ENCODE measurements around the gene TMEM44.
A peak's percentile ranks its signal among the peaks of the same experiment; 100 is the strongest.

TMEM44 gene

DNA sequence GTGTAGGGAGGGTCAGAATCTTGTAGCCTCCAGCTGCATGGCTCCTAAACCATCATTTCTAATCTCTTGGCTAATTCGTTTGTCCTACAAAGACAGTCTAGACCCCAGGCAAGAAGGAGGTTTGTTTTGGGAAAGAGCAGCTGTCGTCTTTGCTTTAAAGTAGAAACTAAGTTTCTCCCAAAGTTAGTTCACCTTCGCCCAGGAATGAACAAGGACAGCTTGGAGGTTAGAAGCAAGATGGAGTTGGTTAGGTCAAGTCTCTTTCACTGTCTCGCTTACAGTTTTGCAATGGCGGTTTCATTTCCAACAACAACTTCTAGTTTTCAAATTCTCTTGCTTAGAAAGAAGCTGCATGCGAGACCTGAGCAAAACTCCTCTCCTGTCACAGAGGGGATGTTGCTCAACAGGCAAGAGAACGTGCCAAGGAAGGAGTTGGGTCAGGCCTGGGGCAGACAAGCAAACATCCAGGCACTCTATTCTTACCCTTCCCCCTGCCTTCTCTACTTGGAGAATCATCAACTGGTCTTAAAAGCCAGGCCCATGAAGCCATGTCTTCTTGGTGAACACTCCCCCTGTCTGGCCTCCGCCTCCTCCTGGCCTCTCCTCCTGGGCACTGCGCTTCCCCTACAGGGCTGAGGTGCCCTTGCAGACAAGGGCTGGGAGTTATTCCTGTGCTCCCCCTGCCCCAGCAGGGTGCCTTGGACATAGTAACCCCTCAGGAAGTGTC, 57.6 kb downstream of the TMEM44 start:
- DNase-seq, result peak; percentile 66

DNA sequence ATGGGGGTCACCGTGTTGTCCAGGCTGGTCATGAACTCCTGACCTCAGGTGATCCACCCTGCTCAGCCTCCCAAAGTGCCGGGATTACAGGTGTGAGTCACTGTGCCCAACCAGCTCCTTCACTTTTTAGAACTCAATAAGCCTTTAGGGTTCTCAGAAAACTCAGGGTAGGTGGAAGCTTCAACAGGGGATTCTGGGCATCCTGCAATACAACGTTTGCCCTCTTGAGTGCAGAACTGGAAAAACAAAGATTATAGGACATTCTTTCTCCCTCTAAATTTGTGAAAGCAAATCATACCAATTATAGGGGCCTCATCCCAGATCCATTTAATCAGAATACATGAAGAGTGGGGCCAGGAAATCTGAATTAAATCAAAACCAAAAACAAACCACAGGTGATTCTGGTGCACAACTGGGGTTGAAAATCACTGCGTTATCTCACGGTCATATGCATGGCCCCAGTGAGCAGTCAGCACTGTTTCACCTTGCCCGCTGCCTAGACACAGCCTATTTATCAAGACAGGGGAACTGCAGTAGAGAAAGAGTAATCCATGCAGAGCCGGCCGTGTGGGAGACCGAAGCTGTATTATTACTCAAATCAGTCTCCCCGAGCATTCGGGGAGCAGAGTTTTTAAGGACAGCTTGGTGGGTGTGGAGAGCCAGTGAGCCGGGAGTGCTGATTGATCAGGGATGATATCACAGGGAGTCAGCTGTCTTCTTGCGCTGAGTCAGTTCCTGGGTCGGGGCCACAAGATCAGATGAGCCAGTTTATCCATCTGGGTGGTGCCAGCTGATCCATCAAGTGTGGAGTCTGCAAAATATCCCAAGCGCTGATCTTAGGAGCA, 58.4 kb downstream of the TMEM44 start:
- peak; percentile 79 for DNase-seq

DNA sequence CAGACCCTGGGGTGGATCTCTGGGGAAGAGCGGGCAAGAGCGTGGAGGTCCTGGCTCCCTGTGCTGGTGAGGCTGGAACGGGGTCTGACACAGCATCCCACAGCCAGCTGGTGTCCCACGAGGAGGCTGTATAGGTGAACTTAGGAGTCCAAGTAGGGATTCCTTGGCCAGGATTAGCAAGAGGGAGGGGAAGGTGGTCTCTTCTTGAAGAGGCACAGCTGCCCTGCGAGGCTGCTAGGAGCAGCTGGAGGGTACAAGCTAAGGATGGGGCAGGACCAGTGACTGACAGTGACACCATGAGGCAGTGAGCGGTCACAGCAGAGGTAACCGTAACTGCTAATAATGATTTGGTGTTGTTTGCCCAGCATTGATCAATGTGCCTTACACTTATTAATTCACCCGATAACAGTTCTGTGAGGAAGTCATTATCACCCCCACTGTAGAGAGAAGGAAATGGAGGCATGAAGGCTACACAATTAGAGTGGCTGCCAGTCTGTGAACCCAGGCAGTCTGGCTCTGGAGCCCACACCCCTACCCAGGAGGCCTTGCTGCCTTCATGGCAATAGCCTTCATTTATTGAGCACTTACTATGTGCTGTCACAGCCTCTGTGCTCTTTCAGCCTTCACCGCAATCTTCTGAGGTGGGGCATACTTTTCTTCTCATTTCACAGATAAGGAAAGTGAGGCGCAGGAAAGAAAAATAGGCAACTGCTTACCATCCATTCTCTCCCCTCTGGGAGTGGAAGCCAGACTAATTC, 59.4 kb downstream of the TMEM44 start:
- DNase-seq, result peak; percentile 55

DNA sequence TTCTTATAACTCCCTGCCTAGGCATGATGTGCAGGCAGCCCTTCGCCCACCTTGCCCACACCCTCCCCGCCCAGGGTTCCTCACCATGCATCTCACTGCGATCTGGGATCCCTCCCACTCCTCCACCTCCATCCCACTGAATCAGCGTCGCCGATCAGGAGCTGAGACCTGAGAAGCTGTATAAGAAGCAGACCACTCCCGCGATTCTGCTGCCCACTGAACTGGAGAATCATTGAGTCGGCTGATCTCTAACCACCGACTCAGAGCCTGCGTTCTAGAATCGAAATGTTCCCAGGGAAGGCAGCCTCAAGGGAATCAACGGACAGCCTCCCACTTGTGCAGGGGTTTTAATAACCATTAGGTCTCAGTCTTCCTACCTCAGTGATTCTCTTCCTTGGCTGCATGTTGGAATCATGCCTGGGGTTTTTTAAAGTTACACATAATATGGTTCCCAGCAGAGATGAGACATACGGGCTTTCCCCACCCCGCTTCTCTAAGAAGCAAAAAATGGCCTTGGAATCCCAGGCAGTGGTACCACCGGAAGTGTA, 60.2 kb downstream of the TMEM44 start:
- no peak for DNase-seq

DNA sequence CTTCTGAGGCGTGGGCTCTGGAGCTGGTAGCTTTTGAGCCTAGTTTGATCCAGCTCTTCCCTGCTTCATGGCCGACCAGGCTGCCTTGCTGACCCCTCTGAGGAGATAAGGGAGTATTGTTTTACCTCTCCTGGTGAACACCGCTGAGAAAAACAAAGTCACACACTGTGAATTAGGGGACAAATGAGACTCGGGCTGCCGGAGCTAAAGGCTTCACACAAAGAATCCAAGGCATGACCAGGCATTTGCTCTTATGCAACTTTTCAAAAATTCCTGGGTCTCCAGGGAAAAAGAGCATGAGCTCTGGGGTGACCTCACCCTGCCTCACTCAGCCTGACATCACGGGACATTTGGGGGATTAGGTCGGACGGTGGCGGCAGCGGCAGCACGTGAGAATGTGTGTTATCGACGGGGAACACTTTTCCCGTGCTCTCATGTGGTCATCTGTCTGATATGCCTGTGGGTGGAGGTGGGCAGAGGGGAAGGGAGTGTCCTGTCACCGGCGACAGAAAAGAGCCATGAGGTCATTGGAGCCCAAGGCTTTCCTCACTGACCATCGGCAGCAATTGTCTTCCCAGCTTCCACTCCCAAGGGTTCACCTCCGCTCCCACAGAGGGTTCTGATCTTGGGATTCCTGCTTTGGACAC, 61.0 kb downstream of the TMEM44 start:
- DNase-seq, result peak; percentile 92

DNA sequence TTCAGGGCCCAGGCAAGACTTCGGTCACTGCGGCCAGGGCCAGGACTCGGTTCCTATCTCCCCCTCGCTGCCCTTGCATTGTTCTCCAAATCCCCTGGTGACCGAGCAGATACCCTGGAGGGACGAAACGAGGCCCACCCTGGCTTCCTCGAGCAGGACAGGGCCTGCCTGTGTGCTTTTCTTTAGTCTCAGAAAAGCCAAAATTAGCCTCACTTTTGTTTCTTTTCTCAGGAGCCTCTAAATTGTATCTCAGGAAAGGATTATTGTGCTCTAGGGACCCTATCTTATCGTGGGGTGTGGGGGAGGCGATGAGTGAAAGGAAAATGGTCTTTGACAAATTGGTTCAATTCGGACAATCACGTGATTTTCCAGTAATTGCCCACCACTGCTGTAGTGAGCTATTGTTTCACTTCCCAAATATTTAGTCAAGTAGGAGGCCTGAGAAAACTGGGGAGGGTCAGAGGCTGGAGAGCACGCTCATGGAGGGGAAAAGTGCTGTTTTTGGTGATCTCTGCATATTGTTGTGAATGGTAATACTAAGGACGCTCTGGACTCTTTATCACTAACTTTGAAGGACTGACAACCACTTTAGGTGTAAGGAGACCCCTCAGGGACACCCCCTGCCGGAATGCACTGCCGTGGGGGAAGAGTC, 61.6 kb downstream of the TMEM44 start:
- DNase-seq, result no peak

DNA sequence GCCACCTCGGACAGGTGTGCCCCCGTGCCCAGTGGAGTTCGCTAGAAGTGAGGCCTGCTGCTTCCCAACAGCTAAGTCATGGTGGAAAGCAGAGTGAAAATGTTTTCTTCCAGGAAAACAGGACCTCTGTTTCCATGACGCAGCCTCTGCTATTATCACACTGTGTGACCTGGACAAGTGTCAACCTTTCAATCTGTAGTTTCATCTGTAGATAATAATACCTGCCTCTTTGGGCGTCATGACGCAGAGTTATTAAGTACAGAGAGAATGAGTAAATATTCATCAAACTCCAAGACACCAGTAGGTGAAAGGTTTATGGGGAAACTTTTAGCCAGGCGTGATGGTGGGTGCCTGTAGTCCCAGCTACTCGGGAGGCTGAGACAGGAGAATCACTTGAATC, 62.3 kb downstream of the TMEM44 start:
- no peak for DNase-seq

DNA sequence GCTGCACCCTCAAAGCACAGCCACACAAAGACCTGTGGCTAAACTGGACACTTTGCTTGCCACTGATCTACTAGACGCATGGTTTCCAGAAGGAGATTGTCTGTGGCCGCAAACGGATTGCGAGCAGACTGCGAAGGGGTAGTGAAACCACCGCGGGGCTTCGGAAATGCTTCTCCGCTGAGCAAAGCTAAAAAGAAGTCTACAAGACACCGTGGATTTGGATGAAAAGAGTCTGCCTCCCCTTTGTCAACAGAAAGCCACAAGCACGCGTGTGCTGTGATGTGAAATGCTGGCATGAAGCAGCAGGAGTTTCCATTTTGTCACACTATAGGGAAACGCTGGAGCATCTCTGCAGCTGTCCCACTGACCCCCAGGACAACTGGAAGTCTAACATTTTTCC, 63.0 kb downstream of the TMEM44 start:
- no peak for DNase-seq

DNA sequence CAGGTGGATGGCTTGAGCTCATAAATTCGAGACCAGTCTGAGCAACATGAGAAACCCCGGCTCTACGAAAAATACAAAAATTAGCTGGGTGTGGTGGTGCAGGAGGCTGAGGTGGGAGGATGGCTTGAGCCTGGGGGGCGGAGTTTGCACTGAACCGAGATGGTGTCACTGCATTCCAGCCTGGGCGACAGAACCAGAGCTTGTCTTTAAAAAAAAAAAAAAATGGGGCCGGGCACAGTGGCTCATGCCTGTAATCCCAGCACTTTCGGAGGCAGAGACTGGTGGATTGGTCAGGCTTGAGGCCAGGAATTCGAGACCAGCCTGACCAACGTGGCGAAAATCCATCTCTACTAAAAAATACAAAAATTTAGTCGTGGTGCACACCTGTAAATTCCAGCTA, 64.0 kb downstream of the TMEM44 start:
- DNase-seq, result no peak

DNA sequence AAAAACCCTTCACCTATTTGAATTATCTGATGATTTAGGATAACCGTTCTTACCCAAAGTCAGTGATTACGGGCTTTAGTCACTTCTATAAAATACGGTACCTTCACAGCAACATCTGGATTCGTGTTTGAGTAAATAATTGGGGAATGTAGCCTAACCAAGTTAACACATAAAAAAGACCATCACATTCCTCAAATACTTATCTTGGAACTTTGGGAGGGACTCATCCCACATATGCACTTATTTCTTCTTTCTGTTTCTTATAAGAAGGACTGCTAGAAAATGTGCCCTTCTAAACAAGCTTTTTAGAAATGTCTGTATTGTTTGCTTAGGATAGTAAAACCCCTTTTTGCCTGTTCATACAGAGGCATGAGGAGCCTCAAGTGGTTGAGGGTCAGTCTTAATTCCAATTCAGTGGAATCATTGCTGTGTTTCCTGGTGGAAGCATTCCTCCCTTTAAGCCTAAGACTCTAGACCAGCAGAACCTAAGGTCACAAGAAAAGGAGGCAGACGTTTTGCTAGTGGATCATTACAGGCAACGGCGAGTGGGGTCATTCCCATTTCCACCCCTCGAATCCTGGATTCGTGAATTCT, 67.5 kb downstream of the TMEM44 start:
- DNase-seq, result peak; percentile 77

DNA sequence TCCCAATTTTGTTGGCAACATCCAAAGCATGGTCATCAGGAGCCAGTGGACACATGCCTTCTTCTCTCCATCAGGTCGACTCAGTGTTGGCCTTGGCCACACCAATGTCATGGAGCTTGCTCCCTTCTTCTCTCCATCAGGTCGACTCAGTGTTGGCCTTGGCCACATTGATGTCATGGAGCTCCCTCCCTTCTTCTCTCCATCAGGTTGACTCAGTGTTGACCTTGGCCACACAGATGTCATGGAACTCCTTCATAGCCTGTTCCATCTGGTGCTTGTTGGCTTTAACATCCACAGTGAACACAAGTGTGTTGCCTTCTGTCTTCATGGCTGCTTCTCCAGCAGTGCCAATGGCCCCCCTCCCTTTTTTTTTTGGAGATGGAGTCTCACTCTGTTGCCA, 70.2 kb downstream of the TMEM44 start:
- DNase-seq, result no peak

DNA sequence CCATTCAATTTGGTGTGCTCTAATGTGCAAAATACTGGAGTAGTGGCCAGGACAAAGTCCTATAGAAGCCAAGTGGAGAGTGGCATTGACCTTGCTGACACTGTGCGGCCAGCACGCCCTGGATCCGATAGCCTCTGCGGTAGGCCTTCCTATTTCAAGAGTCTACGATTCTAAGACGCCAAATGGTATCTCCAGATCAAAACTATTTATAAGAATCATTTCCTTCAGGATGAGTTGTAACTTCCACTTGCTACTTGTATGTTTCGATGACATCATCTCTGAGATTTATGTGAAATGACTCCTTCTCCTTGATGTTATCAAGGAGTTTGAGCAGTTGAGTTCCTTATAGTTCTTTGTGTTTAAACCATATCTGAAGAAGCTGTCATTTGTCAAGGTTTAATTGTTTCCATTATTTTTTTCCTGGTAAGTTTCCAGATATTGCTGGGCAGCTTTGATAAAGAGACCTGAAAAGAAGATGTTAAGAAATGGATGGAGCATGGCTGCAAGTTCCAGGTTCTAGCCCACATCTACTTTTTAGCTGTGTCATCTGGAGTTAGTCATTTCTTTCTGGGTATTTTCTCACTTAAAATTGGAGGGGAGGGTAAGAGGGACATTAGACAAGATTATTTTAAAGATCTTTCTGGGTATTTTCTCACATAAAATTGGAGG, 71.8 kb downstream of the TMEM44 start:
- peak; percentile 74 for DNase-seq

DNA sequence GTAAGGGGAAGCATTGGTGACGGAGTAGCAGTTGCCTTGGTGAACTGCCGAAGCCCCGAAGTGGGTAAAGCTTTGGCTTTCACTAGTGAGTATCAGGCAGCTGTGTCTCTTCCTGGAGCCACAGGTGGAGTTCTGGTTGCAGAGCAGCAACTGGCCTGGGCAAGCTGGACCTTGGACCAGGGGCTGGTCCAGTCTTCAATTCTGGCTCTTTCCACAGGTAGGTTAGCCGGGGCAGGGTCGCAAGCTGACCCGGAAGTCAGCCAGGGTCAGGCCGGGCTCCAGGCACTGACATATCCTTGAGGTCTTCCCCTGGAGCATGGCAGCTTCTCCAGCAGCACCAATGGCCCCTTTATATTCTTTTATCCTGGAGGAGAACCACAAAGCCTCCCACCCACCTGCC, 73.2 kb downstream of the TMEM44 start:
- DNase-seq, result no peak

DNA sequence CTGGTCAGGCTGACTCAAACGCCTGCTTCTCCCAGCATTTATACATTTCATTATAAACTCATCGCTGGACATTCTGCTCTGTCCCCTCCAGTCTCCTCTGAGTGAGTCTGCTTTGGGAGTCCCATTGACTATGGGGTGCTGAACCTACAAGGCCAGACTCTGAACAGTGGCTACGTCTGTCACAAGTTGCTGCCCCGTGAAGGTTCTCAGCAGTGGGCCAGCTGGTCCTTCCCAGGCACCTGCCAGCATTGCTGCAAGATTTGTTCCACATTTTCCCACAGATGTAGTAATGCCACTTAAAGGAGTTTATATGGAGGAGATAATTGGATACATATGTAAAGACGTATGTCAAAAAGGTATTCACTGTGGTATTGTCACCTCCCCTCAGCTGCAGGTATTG, 73.7 kb downstream of the TMEM44 start:
- DNase-seq, result no peak

DNA sequence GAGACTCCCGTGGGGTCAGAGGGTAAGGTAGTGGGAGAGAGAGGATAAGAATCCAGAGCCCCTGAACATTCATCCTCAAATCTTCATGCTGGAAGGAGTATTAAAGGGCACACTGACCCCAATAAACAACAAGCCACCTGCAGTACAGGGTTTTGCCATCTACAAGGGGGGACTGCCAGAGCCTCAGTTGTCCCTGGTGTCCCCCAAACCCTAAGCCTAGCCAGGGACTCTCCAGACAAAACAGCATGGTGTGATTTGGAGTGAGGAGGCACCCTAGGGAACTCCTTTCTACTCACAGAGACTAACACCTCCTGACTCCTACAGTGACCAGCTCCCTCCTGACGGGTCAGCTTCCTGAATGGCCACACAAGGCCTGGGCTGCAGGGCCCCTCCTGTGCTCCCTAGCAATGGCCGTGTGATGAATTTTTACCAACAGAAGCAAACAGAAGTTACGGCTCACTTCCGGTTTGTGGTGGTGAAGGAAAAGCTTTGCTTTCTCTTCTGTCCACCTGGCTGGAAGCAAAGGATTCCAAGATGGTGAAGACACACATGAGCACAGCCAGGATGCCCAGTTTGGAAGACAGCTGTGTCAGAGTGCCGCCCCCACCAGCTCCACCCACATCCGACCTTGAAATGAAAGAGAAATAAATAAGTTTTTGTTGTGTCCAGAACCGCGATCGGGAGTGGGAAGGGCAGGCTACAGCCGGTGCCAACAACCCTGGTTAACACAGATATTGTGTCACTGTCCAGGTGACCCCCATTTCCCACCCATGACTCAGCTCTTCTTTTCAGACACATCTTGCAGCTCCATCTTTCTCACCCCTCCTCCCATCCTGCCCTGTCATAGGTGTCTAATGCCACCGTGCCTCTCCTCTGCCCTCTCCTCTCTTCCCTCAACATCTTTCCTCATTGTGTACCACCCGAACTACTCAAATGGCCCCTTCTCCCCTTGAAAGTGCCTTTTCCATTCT, 76.8 kb downstream of the TMEM44 start:
- DNase-seq, result no peak

DNA sequence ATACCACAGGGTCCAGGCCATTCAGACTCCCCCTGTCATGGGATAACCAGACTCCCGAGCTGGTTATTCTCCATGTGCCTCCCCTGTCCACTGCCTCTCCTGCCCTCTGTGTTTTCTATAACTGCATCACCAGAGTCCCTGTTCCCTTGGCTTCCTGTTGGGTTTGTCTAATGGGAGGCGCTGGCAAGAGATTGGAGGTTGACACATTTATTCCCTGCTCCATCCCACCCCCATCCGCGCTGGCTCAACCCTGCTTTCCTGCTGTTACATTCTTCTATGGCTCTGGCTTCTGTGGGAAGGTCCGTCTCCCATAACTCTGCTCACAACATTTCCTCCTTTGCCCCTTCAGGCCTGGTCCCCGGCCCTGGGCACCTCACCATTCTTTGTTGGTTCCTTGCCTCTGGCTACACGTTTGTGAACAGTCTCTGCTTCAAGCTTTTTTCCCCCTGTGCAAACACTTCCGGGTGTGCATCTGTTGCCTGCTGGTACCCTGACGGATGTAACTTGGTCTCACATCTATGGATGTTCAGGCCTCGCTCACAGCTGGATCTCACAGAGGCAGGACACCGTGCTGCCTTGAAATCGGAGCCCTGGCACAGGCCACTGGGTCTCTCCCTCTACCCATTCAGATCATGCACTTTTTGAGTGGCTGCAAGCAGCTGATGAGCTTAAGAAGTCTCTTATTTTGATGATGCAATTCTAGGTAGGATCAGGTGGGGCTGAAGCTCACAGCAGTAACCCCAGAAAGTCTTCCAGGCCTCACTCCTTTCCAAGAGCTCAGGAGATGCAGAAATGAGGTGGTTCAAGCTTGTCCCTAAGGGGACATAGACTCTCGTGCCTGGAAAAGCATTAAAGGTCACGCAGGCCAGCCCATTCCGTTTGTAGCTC, 77.8 kb downstream of the TMEM44 start:
- no peak for DNase-seq

DNA sequence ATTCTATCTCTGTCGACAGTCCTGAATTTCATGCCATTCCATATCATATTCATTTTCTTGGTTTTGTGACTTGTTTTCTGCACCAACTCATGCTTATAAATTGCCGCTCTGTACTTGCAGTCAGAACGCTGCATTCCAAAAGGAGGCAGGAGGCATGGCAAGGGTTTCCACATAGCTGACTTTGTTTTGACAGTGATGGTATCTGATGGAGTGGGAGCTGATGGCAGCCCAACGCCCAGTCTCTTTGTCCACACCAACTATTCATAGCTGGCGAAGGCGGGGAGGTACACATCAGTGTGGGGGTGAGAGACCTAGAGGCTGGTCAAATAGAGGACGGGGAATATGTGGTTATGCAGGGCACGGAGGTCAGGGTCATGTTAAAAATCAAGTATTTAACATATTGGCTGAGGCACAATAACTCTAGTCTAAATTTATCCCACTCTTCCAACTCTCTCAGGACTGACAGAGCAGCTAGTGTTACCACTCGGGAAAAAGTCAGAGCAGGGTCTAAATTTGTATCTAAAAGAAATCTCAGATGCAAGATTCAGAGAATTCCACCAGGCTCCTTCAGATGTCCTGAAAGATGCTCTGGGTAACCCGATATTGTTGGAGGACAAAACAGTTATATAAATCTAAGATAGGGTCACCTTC, 78.6 kb downstream of the TMEM44 start:
- DNase-seq, result no peak

DNA sequence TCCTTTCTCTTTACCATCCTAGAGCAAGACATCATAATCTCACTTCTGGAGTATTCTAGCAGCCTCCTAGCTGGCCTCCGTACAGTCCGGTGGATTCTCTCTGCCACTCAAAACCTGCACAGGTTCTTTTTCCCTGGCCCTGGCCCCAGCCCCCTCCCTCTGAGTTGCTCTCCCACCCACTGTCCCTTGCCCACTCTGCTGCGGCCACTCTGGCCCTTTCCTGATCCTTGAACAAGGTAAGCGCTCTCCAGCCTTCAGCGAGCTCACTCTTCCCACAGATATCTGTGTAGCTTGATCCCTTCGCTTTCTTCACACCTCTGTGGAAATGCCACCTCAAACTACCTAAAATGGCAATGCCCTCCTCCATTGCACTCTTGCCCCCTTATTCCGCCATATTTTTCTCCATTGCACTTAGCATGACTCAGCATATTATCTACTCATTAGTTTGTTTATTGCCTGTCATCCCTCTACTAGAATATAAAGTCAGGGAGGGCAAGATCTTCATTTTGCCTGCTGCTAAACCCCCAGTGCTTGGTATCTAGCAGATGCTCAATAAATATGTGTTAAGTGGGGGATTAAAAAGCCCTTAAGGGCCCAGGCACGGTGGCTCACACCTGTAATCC, 80.8 kb downstream of the TMEM44 start:
- DNase-seq, result no peak

Data from HCEC 1CT (cell line).